COLO829 (cell line): ENCODE results near the gene DMGDH.

ENCODE experiments used
- DNase-seq: peaks from one replicate; pipeline ENCODE4 v3.0.0; 2012; ENCODE audit warnings: low spot score

DMGDH gene

GRCh38 chr5:79069488-79070349 is at the start of gene DMGDH, which contains the start of gene BHMT2:
Gene DMGDH, minus strand, starts transcription at chr5:79069674. Its CDS starts 54 bp downstream, at chr5:79069620.
Gene BHMT2, plus strand, starts transcription at chr5:79069767. Its CDS starts 16 bp downstream, at chr5:79069783.
- DNase-seq: no peak

GRCh38 chr5:79112703-79113058 is 43.2 kb upstream of the DMGDH start:
- no peak for DNase-seq

- no peak for DNase-seq
Measured at GRCh38 chr5:79111960-79112702, 42.7 kb upstream of the DMGDH start.

GRCh38 chr5:79111387-79111959 is 42.0 kb upstream of the DMGDH start, which contains the start of gene BHMT:
Gene BHMT, plus strand, starts transcription at chr5:79111809. Its CDS starts 77 bp downstream, at chr5:79111886.
- no peak for DNase-seq

- no peak for DNase-seq
Measured at GRCh38 chr5:79109527-79110492, 40.3 kb upstream of the DMGDH start.

- no peak for DNase-seq
Measured at GRCh38 chr5:79108792-79109191, 39.3 kb upstream of the DMGDH start.

- DNase-seq: no peak
Measured at GRCh38 chr5:79108086-79108485, 38.6 kb upstream of the DMGDH start.

GRCh38 chr5:79107020-79107796 is 37.7 kb upstream of the DMGDH start:
- peak; percentile 30 for DNase-seq

GRCh38 chr5:79105868-79106267 is 36.4 kb upstream of the DMGDH start:
- DNase-seq: no peak

- DNase-seq: no peak
Measured at GRCh38 chr5:79093762-79094161, 24.3 kb upstream of the DMGDH start.

GRCh38 chr5:79091064-79091463 is 21.6 kb upstream of the DMGDH start:
- DNase-seq: no peak

GRCh38 chr5:79088507-79088906 is 19.0 kb upstream of the DMGDH start:
- no peak for DNase-seq

- no peak for DNase-seq
Measured at GRCh38 chr5:79086116-79086515, 16.6 kb upstream of the DMGDH start.

GRCh38 chr5:79081779-79082178 is 12.3 kb upstream of the DMGDH start:
- DNase-seq: no peak

GRCh38 chr5:79080804-79081203 is 11.3 kb upstream of the DMGDH start:
- DNase-seq: no peak

- DNase-seq: no peak
Measured at GRCh38 chr5:79077680-79078365, 8.3 kb upstream of the DMGDH start.

GRCh38 chr5:79076819-79077218 is 7.3 kb upstream of the DMGDH start:
- DNase-seq: no peak

GRCh38 chr5:79075646-79076426 is 6.4 kb upstream of the DMGDH start:
- DNase-seq: no peak

- DNase-seq: peak; percentile 14
Measured at GRCh38 chr5:79074641-79075040, 5.2 kb upstream of the DMGDH start.

GRCh38 chr5:79070350-79070667 is 835 bp upstream of the DMGDH start:
- DNase-seq: no peak
